DND-41 (cell line): Measurements from ENCODE around the gene FH.

Experiments
- EZH2 ChIP-seq: IDR thresholded peaks from 3 replicates; pipeline ENCODE4 v1.6.1; 2012; ENCODE audit warnings: borderline replicate concordance, low read depth, mild to moderate bottlenecking, moderate library complexity, low read length, inconsistent platforms; ENCODE audit not compliant: severe bottlenecking
- TF ChIP-seq, protein P1 (sequence below): IDR thresholded peaks from 2 replicates; pipeline ENCODE4 v1.5.1; 2012; ENCODE audit warnings: borderline replicate concordance, low read length, moderate library complexity, mild to moderate bottlenecking; ENCODE audit not compliant: poor library complexity, severe bottlenecking; ENCODE audit errors: extremely low read depth

DNA sequence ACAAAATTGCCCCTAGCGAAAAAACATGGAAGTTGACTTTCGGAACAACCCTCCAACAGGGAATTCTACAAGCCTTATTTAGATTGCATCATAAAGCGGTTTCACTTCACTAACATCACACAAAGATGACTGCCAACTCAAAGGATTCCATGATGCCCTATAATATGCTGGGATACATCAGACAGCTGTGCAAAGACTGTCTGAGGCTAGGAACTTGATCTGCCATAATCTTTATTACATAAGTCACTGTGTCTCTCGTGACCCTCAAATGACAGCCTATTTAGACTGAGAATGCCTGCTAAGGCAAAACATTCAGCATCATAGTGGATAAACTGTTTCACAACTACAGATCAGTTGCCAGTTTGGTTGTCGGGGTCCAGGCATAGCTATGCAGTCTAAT lies 23.8 kb downstream of the FH start:
- TF ChIP-seq, protein P1, sequence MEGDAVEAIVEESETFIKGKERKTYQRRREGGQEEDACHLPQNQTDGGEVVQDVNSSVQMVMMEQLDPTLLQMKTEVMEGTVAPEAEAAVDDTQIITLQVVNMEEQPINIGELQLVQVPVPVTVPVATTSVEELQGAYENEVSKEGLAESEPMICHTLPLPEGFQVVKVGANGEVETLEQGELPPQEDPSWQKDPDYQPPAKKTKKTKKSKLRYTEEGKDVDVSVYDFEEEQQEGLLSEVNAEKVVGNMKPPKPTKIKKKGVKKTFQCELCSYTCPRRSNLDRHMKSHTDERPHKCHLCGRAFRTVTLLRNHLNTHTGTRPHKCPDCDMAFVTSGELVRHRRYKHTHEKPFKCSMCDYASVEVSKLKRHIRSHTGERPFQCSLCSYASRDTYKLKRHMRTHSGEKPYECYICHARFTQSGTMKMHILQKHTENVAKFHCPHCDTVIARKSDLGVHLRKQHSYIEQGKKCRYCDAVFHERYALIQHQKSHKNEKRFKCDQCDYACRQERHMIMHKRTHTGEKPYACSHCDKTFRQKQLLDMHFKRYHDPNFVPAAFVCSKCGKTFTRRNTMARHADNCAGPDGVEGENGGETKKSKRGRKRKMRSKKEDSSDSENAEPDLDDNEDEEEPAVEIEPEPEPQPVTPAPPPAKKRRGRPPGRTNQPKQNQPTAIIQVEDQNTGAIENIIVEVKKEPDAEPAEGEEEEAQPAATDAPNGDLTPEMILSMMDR, result no peak
- TF ChIP-seq EZH2, result no peak
